K562 (cell line): ENCODE measurements around the gene FPGS.

Experiments used
- CBX2 ChIP-seq: fragments of 200-600 bp; sonication (generic); IDR thresholded peaks from one replicate; pipeline ENCODE4 v1.6.1; 2012; ENCODE audit warnings: mild to moderate bottlenecking, low read length, inconsistent platforms; ENCODE audit not compliant: insufficient read depth, poor library complexity, severe bottlenecking
- CHAMP1 ChIP-seq: fragments of 450-650 bp; IDR thresholded peaks from 2 replicates; pipeline ENCODE4 v1.6.1; 2016; ENCODE audit warnings: mild to moderate bottlenecking
- EP300 ChIP-seq: IDR thresholded peaks from 2 replicates; pipeline ENCODE4 v1.6.1; 2012; ENCODE audit warnings: low read length, improper control_type of control experiment
- POLR2A ChIP-seq: fragments of 450-650 bp; conservative IDR thresholded peaks from 2 replicates; pipeline ENCODE4 v1.6.1; 2016
- PTTG1 ChIP-seq: fragments of 450-650 bp; IDR thresholded peaks from 2 replicates; pipeline ENCODE4 v1.6.1; 2016; ENCODE audit warnings: low read depth, mild to moderate bottlenecking, missing genetic modification characterization, missing compliant biosample characterization
- RAD21 ChIP-seq, 2 experiments: fragments of 250-450 bp in 1 of 2; fragments of 450-650 bp in 1 of 2; sonication (Bioruptor Pico) in 1 of 2; formaldehyde crosslinking in 1 of 2; IDR thresholded peaks in 1 of 2; conservative IDR thresholded peaks in 1 of 2; 2 replicates each; pipeline versions ENCODE4 v1.4.0 to v1.8.0; 2020 to 2022; ENCODE audit warnings: mild to moderate bottlenecking in 2 of 2, moderate library complexity in 1 of 2
- U2AF2 ChIP-seq: fragments of 200-400 bp; formaldehyde crosslinking; optimal IDR thresholded peaks from 2 replicates; pipeline ENCODE3; 2017; ENCODE audit warnings: low read depth, mild to moderate bottlenecking, low read length

- TF ChIP-seq U2AF2 (no peak), CBX2 (no peak), POLR2A (no peak), EP300 (no peak), PTTG1 (tag) (no peak), CHAMP1 (no peak), RAD21 (CRISPR knock-in tag; conservative IDR thresholded peaks at IDR 0.05 in 1 of 2, IDR thresholded peaks at IDR 0.05 in 1 of 2) (no peak)
Measured at GRCh38 chr9:127803507-127804352, 1.0 kb downstream of the FPGS start.
